Fibroblast of lung (primary cell): Measurements from ENCODE around the gene LTBP1. TPM values are rescaled to one million over a fixed set of nuclear protein-coding genes. Genes with fewer than 3 reads are reported as not detected.

ENCODE experiments used
- DNase-seq, 2 donors: peaks; one replicate each; pipeline versions ENCODE4 v3.0.0 to v3.0.0-alpha.2; 2010; ENCODE audit warnings: low read depth in 2 of 2
- H2AFZ ChIP-seq: 2 replicates; pipeline ENCODE4 v1.5.1; 2012; ENCODE audit warnings: low read length, control low read depth, inconsistent platforms
- H3K27ac ChIP-seq: 2 replicates; pipeline ENCODE4 v1.5.1; 2011; ENCODE audit warnings: low read length, control low read depth; ENCODE audit not compliant: insufficient read depth
- H3K27me3 ChIP-seq: 2 replicates; pipeline ENCODE4 v1.5.1; 2011; ENCODE audit warnings: mild to moderate bottlenecking, low read length; ENCODE audit not compliant: control insufficient read depth, insufficient read depth
- H3K36me3 ChIP-seq: 2 replicates; pipeline ENCODE4 v1.5.1; 2011; ENCODE audit warnings: low read length; ENCODE audit not compliant: control insufficient read depth, insufficient read depth
- H3K4me1 ChIP-seq: 2 replicates; pipeline ENCODE4 v1.5.1; 2011; ENCODE audit warnings: low read length; ENCODE audit not compliant: control insufficient read depth, insufficient read depth; ENCODE audit errors: extremely low read depth
- H3K4me2 ChIP-seq: 2 replicates; pipeline ENCODE4 v1.5.1; 2011; ENCODE audit warnings: low read length, control low read depth; ENCODE audit not compliant: insufficient read depth; ENCODE audit errors: extremely low read depth
- H3K4me3 ChIP-seq, 4 experiments: fragments of 200-600 bp in 1 of 4; sonication (generic) in 1 of 4; replicated peaks in 1 of 4; 2 replicates each; pipeline ENCODE4 v1.5.1; 2011 to 2016; ENCODE audit warnings: low read length in 4 of 4, low read depth in 3 of 4, mild to moderate bottlenecking in 3 of 4, control low read depth in 2 of 4, inconsistent platforms in 1 of 4, mixed read lengths in 1 of 4; ENCODE audit not compliant: insufficient read depth in 1 of 4; ENCODE audit errors: control extremely low read depth in 1 of 4
- H3K79me2 ChIP-seq: 2 replicates; pipeline ENCODE4 v1.5.1; 2012; ENCODE audit warnings: mild to moderate bottlenecking, low read length, inconsistent platforms; ENCODE audit not compliant: control insufficient read depth, insufficient read depth
- H3K9ac ChIP-seq: 2 replicates; pipeline ENCODE4 v1.5.1; 2011; ENCODE audit warnings: mild to moderate bottlenecking, low read length, control low read depth; ENCODE audit not compliant: insufficient read depth
- H3K9me3 ChIP-seq: 2 replicates; pipeline ENCODE4 v1.5.1; 2012; ENCODE audit warnings: low read depth, low read length; ENCODE audit not compliant: control insufficient read depth, insufficient read depth
- H4K20me1 ChIP-seq: 2 replicates; pipeline ENCODE4 v1.5.1; 2011; ENCODE audit warnings: low read length; ENCODE audit not compliant: control insufficient read depth, insufficient read depth; ENCODE audit errors: extremely low read depth
- EZH2 ChIP-seq: IDR thresholded peaks from 2 replicates; pipeline ENCODE4 v1.5.1; 2012; ENCODE audit warnings: low read length, control low read depth, mild to moderate bottlenecking; ENCODE audit errors: missing control alignments
- polyA plus RNA-seq, 2 donors: library from polyadenylated mRNA; depleted of rRNA in 1 of 2; stranded (reverse) in 1 of 2; unstranded in 1 of 2; fragments of >200 nt; gene quantifications; 2 replicates each; pipeline ENCODE4 v1.2.1, GENCODE V29; 2011 to 2012; ENCODE audit warnings: missing spikeins in 1 of 2
- total RNA-seq: library from RNA; depleted of rRNA; stranded (reverse); fragments of >200 nt; gene quantifications from 2 replicates; pipeline ENCODE4 v1.2.1, GENCODE V29; 2014
- TF ChIP-seq, protein P1 (sequence below), 2 donors: IDR thresholded peaks in 1 of 2; conservative IDR thresholded peaks in 1 of 2; 1 replicate in 1 of 2; 2 replicates in 1 of 2; pipeline ENCODE4 v1.5.1; 2011 to 2012; ENCODE audit warnings: low read length in 2 of 2, control low read depth in 1 of 2, inconsistent platforms in 1 of 2, low read depth in 1 of 2, mild to moderate bottlenecking in 1 of 2

Gene LTBP1
- total and polyA plus RNA-seq, 2 donors (not counting 1 experiment from before 2014, with no cell fraction given) = 254 to 324 TPM

DNA sequence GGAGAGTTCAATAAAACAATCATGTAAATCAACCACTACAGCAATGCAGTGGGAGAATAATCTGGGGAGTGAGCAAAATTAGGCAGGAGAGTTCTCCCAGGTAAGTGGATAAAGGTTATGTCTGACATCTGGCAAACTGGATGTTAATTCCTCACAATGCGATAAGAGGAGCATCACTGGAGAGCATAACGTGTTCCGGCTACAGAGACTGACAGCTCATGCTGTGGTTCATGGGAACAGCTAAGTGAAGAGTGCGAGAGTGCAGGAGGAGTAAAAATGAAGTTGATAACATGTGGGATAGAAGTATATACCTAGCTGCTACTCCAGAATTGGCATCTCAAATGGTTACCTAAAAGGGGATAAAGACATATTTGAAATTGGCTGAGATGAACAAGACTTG, 153.2 kb downstream of the LTBP1 start:
- TF ChIP-seq, protein P1, sequence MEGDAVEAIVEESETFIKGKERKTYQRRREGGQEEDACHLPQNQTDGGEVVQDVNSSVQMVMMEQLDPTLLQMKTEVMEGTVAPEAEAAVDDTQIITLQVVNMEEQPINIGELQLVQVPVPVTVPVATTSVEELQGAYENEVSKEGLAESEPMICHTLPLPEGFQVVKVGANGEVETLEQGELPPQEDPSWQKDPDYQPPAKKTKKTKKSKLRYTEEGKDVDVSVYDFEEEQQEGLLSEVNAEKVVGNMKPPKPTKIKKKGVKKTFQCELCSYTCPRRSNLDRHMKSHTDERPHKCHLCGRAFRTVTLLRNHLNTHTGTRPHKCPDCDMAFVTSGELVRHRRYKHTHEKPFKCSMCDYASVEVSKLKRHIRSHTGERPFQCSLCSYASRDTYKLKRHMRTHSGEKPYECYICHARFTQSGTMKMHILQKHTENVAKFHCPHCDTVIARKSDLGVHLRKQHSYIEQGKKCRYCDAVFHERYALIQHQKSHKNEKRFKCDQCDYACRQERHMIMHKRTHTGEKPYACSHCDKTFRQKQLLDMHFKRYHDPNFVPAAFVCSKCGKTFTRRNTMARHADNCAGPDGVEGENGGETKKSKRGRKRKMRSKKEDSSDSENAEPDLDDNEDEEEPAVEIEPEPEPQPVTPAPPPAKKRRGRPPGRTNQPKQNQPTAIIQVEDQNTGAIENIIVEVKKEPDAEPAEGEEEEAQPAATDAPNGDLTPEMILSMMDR (conservative IDR thresholded peaks at IDR 0.05 in 1 of 2, IDR thresholded peaks at IDR 0.05 in 1 of 2; ENCODE audit: low read depth in 1 of 2, low read length in 2 of 2) = no peak
- no peak for TF ChIP-seq EZH2
- Histone ChIP-seq H3K4me1 (peaks cover 3% of the 10 kb centered on the region), H3K9ac (no peak overlapping the region), H3K36me3 (no peaks in the 10 kb centered on the region), H3K27me3 (no peaks in the 10 kb centered on the region), H3K4me2 (no peak overlapping the region), H2AFZ (no peak overlapping the region), H3K9me3 (no peaks in the 10 kb centered on the region), H3K4me3 (no peak overlapping the region), H4K20me1 (no peaks in the 10 kb centered on the region), H3K79me2 (no peaks in the 10 kb centered on the region), H3K27ac (no peak overlapping the region)
- no peak for DNase-seq

DNA sequence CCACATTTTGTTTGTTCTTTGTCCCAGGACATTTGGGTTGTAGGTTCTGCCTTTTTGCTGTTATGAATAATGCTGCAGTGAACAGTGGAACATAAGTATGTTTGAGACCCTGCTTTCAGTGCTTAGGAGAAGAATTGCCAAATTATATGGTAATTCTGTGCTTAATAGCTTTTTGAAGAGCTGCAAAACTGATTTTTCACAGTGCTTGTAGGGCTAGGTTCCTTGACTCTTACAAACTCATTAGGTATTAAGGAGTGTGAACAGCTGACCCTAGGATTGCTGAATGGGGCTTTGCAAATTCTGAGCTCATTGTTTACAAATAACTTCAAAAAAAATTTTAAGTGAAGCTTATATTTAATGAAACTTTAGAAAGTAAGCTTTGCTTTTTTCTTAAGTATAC, 154.2 kb downstream of the LTBP1 start:
- Histone ChIP-seq H3K4me2 (no peak overlapping the region), H3K36me3 (no peaks in the 10 kb centered on the region), H3K27me3 (no peaks in the 10 kb centered on the region), H3K79me2 (no peaks in the 10 kb centered on the region), H3K9me3 (no peaks in the 10 kb centered on the region), H4K20me1 (no peaks in the 10 kb centered on the region), H3K9ac (no peak overlapping the region), H3K4me3 (no peak overlapping the region), H3K4me1 (peaks cover 3% of the 10 kb centered on the region), H3K27ac (no peak overlapping the region), H2AFZ (no peak overlapping the region)
- DNase-seq = no peak
- TF ChIP-seq, protein P1 (conservative IDR thresholded peaks at IDR 0.05 in 1 of 2, IDR thresholded peaks at IDR 0.05 in 1 of 2; ENCODE audit: low read depth in 1 of 2, low read length in 2 of 2) = no peak
- TF ChIP-seq EZH2 = no peak

DNA sequence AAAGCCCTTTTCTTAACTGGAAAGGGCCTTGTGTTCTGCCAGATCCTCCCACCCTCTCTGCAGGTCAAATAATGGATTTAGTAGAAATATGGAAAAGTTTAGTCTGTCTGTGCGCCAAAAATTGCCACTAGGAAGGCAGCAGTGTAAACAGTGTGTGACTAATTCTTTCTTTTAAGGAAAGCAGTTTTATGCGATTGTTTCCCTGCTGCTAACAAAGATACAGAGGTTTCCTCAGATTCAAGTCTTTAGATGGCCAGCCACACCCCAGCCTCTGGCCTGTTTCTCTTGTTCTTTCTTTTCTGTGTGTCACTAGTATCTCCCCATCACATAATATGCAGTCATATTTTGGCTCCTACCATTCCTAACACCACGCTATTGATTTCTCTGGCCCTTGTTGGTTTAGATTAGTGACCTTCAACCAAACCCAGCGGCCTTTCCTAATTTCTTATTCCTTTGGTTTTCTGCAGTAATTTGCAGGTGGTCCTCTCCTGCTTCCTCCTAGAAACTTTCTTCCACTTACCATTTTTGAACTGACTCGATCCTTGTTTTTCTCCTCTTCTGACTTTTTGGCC, 157.4 kb downstream of the LTBP1 start:
- Histone ChIP-seq H3K9me3 (no peaks in the 10 kb centered on the region), H3K27ac (peak overlapping the region; percentile 30), H3K4me3 (no peak overlapping the region), H3K27me3 (no peaks in the 10 kb centered on the region), H4K20me1 (no peaks in the 10 kb centered on the region), H3K36me3 (no peaks in the 10 kb centered on the region), H3K4me2 (peak overlapping the region; percentile 16), H2AFZ (no peak overlapping the region), H3K79me2 (no peaks in the 10 kb centered on the region), H3K4me1 (peaks cover 14% of the 10 kb centered on the region), H3K9ac (no peak overlapping the region)
- peak; percentile 65 to 72 for DNase-seq
- TF ChIP-seq, protein P1 (conservative IDR thresholded peaks at IDR 0.05 in 1 of 2, IDR thresholded peaks at IDR 0.05 in 1 of 2; ENCODE audit: low read depth in 1 of 2, low read length in 2 of 2) = no peak
- no peak for TF ChIP-seq EZH2
